ENCODE measurements around the gene LAMP5. TPM values are rescaled to one million over a fixed set of nuclear protein-coding genes. Genes with fewer than 3 reads are reported as not detected.

The LAMP5 gene
- total RNA-seq, 2 donors from 2014 or later, result 0.35 TPM; not detected in 1

- Histone ChIP-seq H3K9me3 (ENCODE audit: control insufficient read depth, low read length) (no peaks in the 10 kb centered on the region), H3K9ac (ENCODE audit: extremely low read depth, low read length, poor library complexity, severe bottlenecking) (no peak overlapping the region), H3K4me1 (ENCODE audit: control insufficient read depth, insufficient read depth, low read length) (no peaks in the 10 kb centered on the region), H3K27ac (ENCODE audit: low read depth, low read length) (no peak overlapping the region), H3K4me3 (ENCODE audit: low read length) (no peak overlapping the region), H3K36me3 (ENCODE audit: control insufficient read depth, insufficient read depth, low read length) (no peaks in the 10 kb centered on the region), H3K27me3 (ENCODE audit: control insufficient read depth, insufficient read depth, low read length, poor library complexity, severe bottlenecking) (no peaks in the 10 kb centered on the region)
- Mint-ChIP-seq H3K36me3 (ENCODE audit: low read depth) (no peaks in the 10 kb centered on the region), H3K4me3 (no peak overlapping the region), H3K27ac (no peak overlapping the region), H3K27me3 (ENCODE audit: insufficient read depth) (no peaks in the 10 kb centered on the region), H3K4me1 (peaks cover 7% of the 10 kb centered on the region), H3K9me3 (no peaks in the 10 kb centered on the region)
- no CpG with 5 or more reads among the region's 1 CpG for WGBS, 2 experiments (ENCODE audit: insufficient coverage in 1 of 2, insufficient read length in 1 of 2)
- no peak for DNase-seq
- TF ChIP-seq, protein P1, sequence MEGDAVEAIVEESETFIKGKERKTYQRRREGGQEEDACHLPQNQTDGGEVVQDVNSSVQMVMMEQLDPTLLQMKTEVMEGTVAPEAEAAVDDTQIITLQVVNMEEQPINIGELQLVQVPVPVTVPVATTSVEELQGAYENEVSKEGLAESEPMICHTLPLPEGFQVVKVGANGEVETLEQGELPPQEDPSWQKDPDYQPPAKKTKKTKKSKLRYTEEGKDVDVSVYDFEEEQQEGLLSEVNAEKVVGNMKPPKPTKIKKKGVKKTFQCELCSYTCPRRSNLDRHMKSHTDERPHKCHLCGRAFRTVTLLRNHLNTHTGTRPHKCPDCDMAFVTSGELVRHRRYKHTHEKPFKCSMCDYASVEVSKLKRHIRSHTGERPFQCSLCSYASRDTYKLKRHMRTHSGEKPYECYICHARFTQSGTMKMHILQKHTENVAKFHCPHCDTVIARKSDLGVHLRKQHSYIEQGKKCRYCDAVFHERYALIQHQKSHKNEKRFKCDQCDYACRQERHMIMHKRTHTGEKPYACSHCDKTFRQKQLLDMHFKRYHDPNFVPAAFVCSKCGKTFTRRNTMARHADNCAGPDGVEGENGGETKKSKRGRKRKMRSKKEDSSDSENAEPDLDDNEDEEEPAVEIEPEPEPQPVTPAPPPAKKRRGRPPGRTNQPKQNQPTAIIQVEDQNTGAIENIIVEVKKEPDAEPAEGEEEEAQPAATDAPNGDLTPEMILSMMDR (conservative IDR thresholded peaks at IDR 0.05), result no peak
Measured at GRCh38 chr20:9550283-9550682, 35.9 kb downstream of the LAMP5 start.

GRCh38 chr20:9550871-9551270 lies 36.5 kb downstream of the LAMP5 start:
- H3K4me1 ChIP-seq (ENCODE audit: control insufficient read depth, insufficient read depth, low read length), result no peaks in the 10 kb centered on the region
- WGBS, 2 experiments (ENCODE audit: insufficient coverage in 1 of 2, insufficient read length in 1 of 2), result 86 to 100% methylated on average over 1 to 2 of the region's 2 CpGs
- TF ChIP-seq, protein P1 (conservative IDR thresholded peaks at IDR 0.05), result no peak
- Mint-ChIP-seq H3K27me3 (ENCODE audit: insufficient read depth) (no peaks in the 10 kb centered on the region), H3K4me3 (no peak overlapping the region), H3K9me3 (no peaks in the 10 kb centered on the region), H3K36me3 (ENCODE audit: low read depth) (no peaks in the 10 kb centered on the region), H3K4me1 (peaks cover 7% of the 10 kb centered on the region), H3K27ac (no peak overlapping the region)
- no peaks in the 10 kb centered on the region for H3K36me3 ChIP-seq (ENCODE audit: control insufficient read depth, insufficient read depth, low read length)
- no peak overlapping the region for H3K9ac ChIP-seq (ENCODE audit: extremely low read depth, low read length, poor library complexity, severe bottlenecking)
- no peaks in the 10 kb centered on the region for H3K9me3 ChIP-seq (ENCODE audit: control insufficient read depth, low read length)
- H3K4me3 ChIP-seq (ENCODE audit: low read length), result no peak overlapping the region
- no peak for DNase-seq
- no peak overlapping the region for H3K27ac ChIP-seq (ENCODE audit: low read depth, low read length)
- no peaks in the 10 kb centered on the region for H3K27me3 ChIP-seq (ENCODE audit: control insufficient read depth, insufficient read depth, low read length, poor library complexity, severe bottlenecking)

- no peaks in the 10 kb centered on the region for H3K27me3 Mint-ChIP-seq (ENCODE audit: insufficient read depth)
- TF ChIP-seq, protein P1 (conservative IDR thresholded peaks at IDR 0.05), result no peak
- H3K36me3 Mint-ChIP-seq (ENCODE audit: low read depth), result no peaks in the 10 kb centered on the region
- H3K4me1 Mint-ChIP-seq, result peaks cover 7% of the 10 kb centered on the region
- 91 to 92% methylated on average over 3 to 4 of the region's 4 CpGs for WGBS, 2 experiments (ENCODE audit: insufficient coverage in 1 of 2, insufficient read length in 1 of 2)
- Histone ChIP-seq H3K4me3 (ENCODE audit: low read length) (no peak overlapping the region), H3K9ac (ENCODE audit: extremely low read depth, low read length, poor library complexity, severe bottlenecking) (no peak overlapping the region), H3K9me3 (ENCODE audit: control insufficient read depth, low read length) (no peaks in the 10 kb centered on the region), H3K27ac (ENCODE audit: low read depth, low read length) (no peak overlapping the region), H3K4me1 (ENCODE audit: control insufficient read depth, insufficient read depth, low read length) (no peaks in the 10 kb centered on the region), H3K36me3 (ENCODE audit: control insufficient read depth, insufficient read depth, low read length) (no peaks in the 10 kb centered on the region), H3K27me3 (ENCODE audit: control insufficient read depth, insufficient read depth, low read length, poor library complexity, severe bottlenecking) (no peaks in the 10 kb centered on the region)
- H3K4me3 Mint-ChIP-seq, result no peak overlapping the region
- DNase-seq, result no peak
- H3K9me3 Mint-ChIP-seq, result no peaks in the 10 kb centered on the region
- no peak overlapping the region for H3K27ac Mint-ChIP-seq
Measured at GRCh38 chr20:9551808-9552550, 37.6 kb downstream of the LAMP5 start.

Data from endodermal cell (in vitro differentiated cells).